B cell (primary cell): ENCODE measurements around the gene MMP1. TPM values are rescaled to one million over a fixed set of nuclear protein-coding genes. Genes with fewer than 3 reads are reported as not detected.

ENCODE experiments used
- ATAC-seq: fragments of 200-7000 bp; cut with Tn5 transposase; one replicate; pipeline ENCODE4 v1.10.0; 2021; ENCODE audit warnings: low read depth, mild to moderate bottlenecking, moderate number of reproducible peaks, moderate library complexity
- CTCF ChIA-PET: fragments of 350-600 bp; sonication (Branson Sonifier 250); formaldehyde crosslinking; loops from one replicate; lab custom pipeline; 2021; ENCODE audit warnings: antibody characterized with exemption, inconsistent platforms; lab: Charles Lee
- POLR2A ChIA-PET: fragments of 350-600 bp; sonication (Branson Sonifier 250); formaldehyde crosslinking; loops from one replicate; lab custom pipeline; 2021; ENCODE audit warnings: antibody characterized with exemption; lab: Charles Lee
- DNase-seq: peaks from one replicate; pipeline ENCODE4 v3.0.0; 2013
- H2AFZ ChIP-seq: 2 replicates; pipeline ENCODE4 v1.6.1; 2012; ENCODE audit warnings: mild to moderate bottlenecking, low read depth, low read length; ENCODE audit not compliant: insufficient read depth, poor library complexity, severe bottlenecking
- H3K27ac ChIP-seq, 2 donors: 1 replicate in 1 of 2; 2 replicates in 1 of 2; pipeline ENCODE4 v1.5.1; 2012 to 2013; ENCODE audit warnings: low read length in 2 of 2, mild to moderate bottlenecking in 2 of 2, moderate library complexity in 1 of 2
- H3K27me3 ChIP-seq, 4 experiments: fragments of 200-600 bp in 1 of 4; sonication (generic) in 1 of 4; replicated peaks in 1 of 4; 1 replicate in 2 of 4; 2 replicates in 2 of 4; pipeline versions ENCODE4 v1.6.1 to v1.7.0; 2013 to 2016; ENCODE audit warnings: low read length in 3 of 4, mild to moderate bottlenecking in 2 of 4, mixed read lengths in 1 of 4, moderate library complexity in 1 of 4; ENCODE audit not compliant: insufficient read depth in 4 of 4, control insufficient read depth in 3 of 4; ENCODE audit errors: control extremely low read depth in 1 of 4
- H3K36me3 ChIP-seq, 2 experiments: replicated peaks in 1 of 2; 1 replicate in 1 of 2; 2 replicates in 1 of 2; pipeline versions ENCODE4 v1.6.1 to v1.7.1; 2013; ENCODE audit warnings: low read length in 1 of 2; ENCODE audit not compliant: insufficient read depth in 2 of 2, control insufficient read depth in 1 of 2; ENCODE audit errors: control extremely low read depth in 1 of 2, extremely low read depth in 1 of 2
- H3K4me1 ChIP-seq, 2 donors: fragments of 200-600 bp in 1 of 2; sonication (generic) in 1 of 2; 1 replicate in 1 of 2; 2 replicates in 1 of 2; pipeline versions ENCODE4 v1.5.1 to v1.6.1; 2013 to 2017; ENCODE audit warnings: low read length in 2 of 2; ENCODE audit not compliant: control insufficient read depth in 2 of 2, insufficient read depth in 2 of 2
- H3K4me2 ChIP-seq: replicated peaks from 2 replicates; pipeline ENCODE3; 2012; ENCODE audit warnings: mild to moderate bottlenecking, low read depth, low read length; ENCODE audit not compliant: poor library complexity, severe bottlenecking
- H3K4me3 ChIP-seq, 5 experiments: fragments of 200-600 bp in 1 of 5; sonication (generic) in 1 of 5; 1 replicate in 3 of 5; 2 replicates in 2 of 5; pipeline versions ENCODE4 v1.5.1 to v1.7.0; 2011 to 2016; ENCODE audit warnings: low read length in 4 of 5, mild to moderate bottlenecking in 4 of 5, low read depth in 2 of 5, control low read depth in 1 of 5, moderate library complexity in 1 of 5; ENCODE audit not compliant: insufficient read depth in 1 of 5; ENCODE audit errors: control extremely low read depth in 1 of 5, extremely low read depth in 1 of 5
- H3K79me2 ChIP-seq: fragments of 200-600 bp; sonication (generic); one replicate; pipeline ENCODE4 v1.6.0; 2016; ENCODE audit warnings: low read length; ENCODE audit not compliant: control insufficient read depth, insufficient read depth
- H3K9ac ChIP-seq: fragments of 200-600 bp; sonication (generic); 2 replicates; pipeline ENCODE4 v1.6.1; 2017; ENCODE audit warnings: mild to moderate bottlenecking, low read length, moderate library complexity
- H3K9me3 ChIP-seq, 3 donors: one replicate each; pipeline versions ENCODE4 v1.6.1 to v1.7.1; 2013; ENCODE audit warnings: low read length in 2 of 3; ENCODE audit not compliant: control insufficient read depth in 2 of 3, insufficient read depth in 1 of 3; ENCODE audit errors: control extremely low read depth in 1 of 3
- H4K20me1 ChIP-seq: 2 replicates; pipeline ENCODE4 v1.6.0; 2012; ENCODE audit warnings: mild to moderate bottlenecking, low read length; ENCODE audit not compliant: insufficient read depth, control insufficient read depth, poor library complexity, severe bottlenecking
- H3K27ac Mint-ChIP-seq: one replicate; pipeline ENCODE4 v1.8.0; 2021; ENCODE audit warnings: mixed read lengths
- H3K27me3 Mint-ChIP-seq: one replicate; pipeline ENCODE4 v1.8.0; 2021; ENCODE audit warnings: mixed read lengths
- H3K4me1 Mint-ChIP-seq: one replicate; pipeline ENCODE4 v1.8.0; 2021; ENCODE audit warnings: mixed read lengths
- H3K4me3 Mint-ChIP-seq: one replicate; pipeline ENCODE4 v1.8.0; 2021; ENCODE audit warnings: mixed read lengths
- H3K9me3 Mint-ChIP-seq: one replicate; pipeline ENCODE4 v1.8.0; 2022; ENCODE audit warnings: mixed read lengths; ENCODE audit not compliant: insufficient read depth
- EZH2 ChIP-seq: IDR thresholded peaks from 2 replicates; pipeline ENCODE4 v1.6.1; 2012; ENCODE audit warnings: borderline replicate concordance, low read depth, mild to moderate bottlenecking, moderate library complexity, low read length; ENCODE audit not compliant: insufficient read depth, poor library complexity, severe bottlenecking
- WGBS: methylation state at CpG from one replicate; pipeline ENCODE4 v1.1.5; 2013; ENCODE audit warnings: missing lambda C conversion rate; ENCODE audit not compliant: insufficient coverage; 5-methylcytosine and 5-hydroxymethylcytosine counted together
- intact Hi-C: fragments of 100-400 bp; cut with micrococcal nuclease; formaldehyde crosslinking; loops from one replicate; pipeline ENCODE4 v1.10.0; 2022
- polyA plus RNA-seq: library from polyadenylated mRNA; depleted of rRNA; stranded (reverse); fragments of >200 nt; gene quantifications from 2 replicates; pipeline ENCODE4 v1.2.3, GENCODE V29; 2012
- total RNA-seq, 2 donors: library from RNA; stranded (reverse); fragments of 120-200 nt in 1 of 2; gene quantifications; 1 replicate in 1 of 2; 2 replicates in 1 of 2; pipeline versions ENCODE4 v1.2.3 to v1.2.4, GENCODE V29; 2013 to 2022
- TF ChIP-seq, protein P1 (sequence below): fragments of 200-600 bp; IDR thresholded peaks from one replicate; pipeline ENCODE4 v1.8.0; 2022; ENCODE audit warnings: antibody characterized with exemption, mild to moderate bottlenecking

Gene MMP1
- total and polyA plus RNA-seq, 2 donors (not counting 1 experiment from before 2014, with no cell fraction given): not detected

DNA sequence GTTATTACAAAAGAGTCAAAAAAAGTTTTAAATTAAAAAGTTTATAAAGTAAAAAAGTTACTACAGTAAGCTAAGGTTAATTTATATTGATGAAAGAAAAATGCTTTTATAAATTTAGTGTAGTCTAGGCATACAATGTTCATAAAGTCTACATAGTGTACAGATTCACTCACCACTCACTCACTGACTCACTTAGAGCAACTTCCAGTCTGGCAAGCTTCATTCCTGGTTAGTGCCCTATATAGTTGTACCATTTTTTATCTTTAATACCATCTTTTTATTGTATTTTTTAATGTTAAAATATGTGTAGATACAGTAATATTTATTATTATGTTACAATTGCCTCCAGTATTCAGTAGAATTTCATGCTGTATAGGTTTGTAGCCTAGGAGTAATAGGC lies 14.9 kb downstream of the MMP1 start:
- TF ChIP-seq, protein P1, sequence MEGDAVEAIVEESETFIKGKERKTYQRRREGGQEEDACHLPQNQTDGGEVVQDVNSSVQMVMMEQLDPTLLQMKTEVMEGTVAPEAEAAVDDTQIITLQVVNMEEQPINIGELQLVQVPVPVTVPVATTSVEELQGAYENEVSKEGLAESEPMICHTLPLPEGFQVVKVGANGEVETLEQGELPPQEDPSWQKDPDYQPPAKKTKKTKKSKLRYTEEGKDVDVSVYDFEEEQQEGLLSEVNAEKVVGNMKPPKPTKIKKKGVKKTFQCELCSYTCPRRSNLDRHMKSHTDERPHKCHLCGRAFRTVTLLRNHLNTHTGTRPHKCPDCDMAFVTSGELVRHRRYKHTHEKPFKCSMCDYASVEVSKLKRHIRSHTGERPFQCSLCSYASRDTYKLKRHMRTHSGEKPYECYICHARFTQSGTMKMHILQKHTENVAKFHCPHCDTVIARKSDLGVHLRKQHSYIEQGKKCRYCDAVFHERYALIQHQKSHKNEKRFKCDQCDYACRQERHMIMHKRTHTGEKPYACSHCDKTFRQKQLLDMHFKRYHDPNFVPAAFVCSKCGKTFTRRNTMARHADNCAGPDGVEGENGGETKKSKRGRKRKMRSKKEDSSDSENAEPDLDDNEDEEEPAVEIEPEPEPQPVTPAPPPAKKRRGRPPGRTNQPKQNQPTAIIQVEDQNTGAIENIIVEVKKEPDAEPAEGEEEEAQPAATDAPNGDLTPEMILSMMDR: no peak
- no peak for TF ChIP-seq EZH2
- Mint-ChIP-seq H3K4me1 (no peaks in the 10 kb centered on the region), H3K4me3 (no peak overlapping the region), H3K27ac (no peak overlapping the region), H3K27me3 (peaks cover 11% of the 10 kb centered on the region), H3K9me3 (no peaks in the 10 kb centered on the region)
- DNase-seq (no peak), ATAC-seq (no peak)
- Histone ChIP-seq H3K4me1 (no peaks in the 10 kb centered on the region), H2AFZ (no peak overlapping the region), H3K9me3 (no peaks in the 10 kb centered on the region), H3K36me3 (no peaks in the 10 kb centered on the region), H3K79me2 (no peaks in the 10 kb centered on the region), H3K9ac (no peak overlapping the region), H3K4me2 (no peak overlapping the region), H4K20me1 (no peaks in the 10 kb centered on the region), H3K27ac (no peak overlapping the region), H3K4me3 (no peak overlapping the region), H3K27me3 (peaks cover 0 to 2% (median 0%) of the 10 kb centered on the region in 4 experiments)
- intact Hi-C loops: no loop called here
- CTCF ChIA-PET: no interaction called here
- POLR2A ChIA-PET: no interaction called here

DNA sequence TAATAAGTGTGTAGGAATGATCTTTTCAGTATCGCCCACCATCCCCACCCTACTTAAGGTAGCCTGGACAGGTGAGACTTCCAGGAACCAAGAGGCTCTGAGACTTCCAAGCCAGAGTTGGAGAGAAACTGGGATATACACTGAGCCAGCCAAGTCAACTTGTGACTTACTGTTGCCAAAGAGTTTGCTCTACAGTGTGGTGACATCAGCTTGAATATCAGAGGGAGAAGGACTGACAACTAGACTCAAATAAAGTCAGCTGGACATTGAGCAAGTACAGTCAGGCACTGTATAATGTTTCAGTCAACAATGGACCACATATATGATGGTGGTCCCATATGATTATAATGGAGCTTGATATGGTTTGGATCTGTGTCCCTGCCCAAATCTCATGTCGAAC lies 16.3 kb downstream of the MMP1 start:
- H3K27me3 Mint-ChIP-seq: peaks cover 14% of the 10 kb centered on the region
- Histone ChIP-seq H3K4me1 (no peaks in the 10 kb centered on the region), H3K27ac (no peak overlapping the region), H3K9ac (no peak overlapping the region), H3K79me2 (no peaks in the 10 kb centered on the region), H2AFZ (no peak overlapping the region), H3K27me3 (peaks cover 0 to 2% (median 0%) of the 10 kb centered on the region in 4 experiments), H3K9me3 (no peaks in the 10 kb centered on the region), H3K4me3 (no peak overlapping the region), H3K4me2 (no peak overlapping the region), H3K36me3 (no peaks in the 10 kb centered on the region), H4K20me1 (no peaks in the 10 kb centered on the region)
- H3K4me3 Mint-ChIP-seq: no peak overlapping the region
- ChIA-PET POLR2A (no interaction called here), CTCF (no interaction called here)
- H3K9me3 Mint-ChIP-seq: no peaks in the 10 kb centered on the region
- H3K27ac Mint-ChIP-seq: no peak overlapping the region
- WGBS: 60% methylated on average over 1 of the region's 2 CpGs
- TF ChIP-seq, protein P1: no peak
- TF ChIP-seq EZH2: no peak
- ATAC-seq (no peak), DNase-seq (no peak)
- intact Hi-C loops: no loop called here
- H3K4me1 Mint-ChIP-seq: no peaks in the 10 kb centered on the region
